Neuronal stem cell (in vitro differentiated cells): ENCODE results near the gene ELK4.

ENCODE experiments used
- DNase-seq: peaks from one replicate; pipeline ENCODE4 v3.0.0-alpha.2; 2013; ENCODE audit warnings: low spot score
- H2AFZ ChIP-seq: one replicate; pipeline ENCODE4 v1.6.1; 2013; ENCODE audit warnings: mild to moderate bottlenecking, low read length, inconsistent platforms
- H2AK5ac ChIP-seq: 2 replicates; pipeline ENCODE4 v1.6.1; 2013; ENCODE audit warnings: low read depth, mild to moderate bottlenecking, inconsistent platforms, low read length, moderate library complexity, mixed read lengths
- H2BK120ac ChIP-seq: 2 replicates; pipeline ENCODE4 v1.6.1; 2013; ENCODE audit warnings: low read depth, mild to moderate bottlenecking, inconsistent platforms, low read length, moderate library complexity, mixed read lengths
- H2BK12ac ChIP-seq: one replicate; pipeline ENCODE4 v1.6.1; 2013; ENCODE audit warnings: low read length, inconsistent platforms
- H2BK15ac ChIP-seq: 2 replicates; pipeline ENCODE4 v1.6.1; 2013; ENCODE audit warnings: mild to moderate bottlenecking, low read length, inconsistent platforms, mixed read lengths
- H2BK5ac ChIP-seq: one replicate; pipeline ENCODE4 v1.6.1; 2013; ENCODE audit warnings: inconsistent platforms, mild to moderate bottlenecking, low read length, moderate library complexity
- H3K14ac ChIP-seq: one replicate; pipeline ENCODE4 v1.6.1; 2013; ENCODE audit warnings: low read length, inconsistent platforms
- H3K18ac ChIP-seq: 2 replicates; pipeline ENCODE4 v1.6.1; 2013; ENCODE audit warnings: low read length, inconsistent platforms
- H3K23ac ChIP-seq: 2 replicates; pipeline ENCODE4 v1.6.1; 2013; ENCODE audit warnings: low read depth, mild to moderate bottlenecking, mixed read lengths, low read length, inconsistent platforms; ENCODE audit not compliant: poor library complexity
- H3K27ac ChIP-seq: replicated peaks from 3 replicates; pipeline ENCODE4 v1.5.1; 2013; ENCODE audit warnings: low read length, inconsistent platforms
- H3K27me3 ChIP-seq, 3 experiments: 2 replicates each; pipeline ENCODE4 v1.6.1; 2013; ENCODE audit warnings: low read length in 3 of 3, mild to moderate bottlenecking in 2 of 3, inconsistent platforms in 1 of 3, low read depth in 1 of 3, mixed read lengths in 1 of 3, moderate library complexity in 1 of 3; ENCODE audit not compliant: control insufficient read depth in 3 of 3, insufficient read depth in 3 of 3
- H3K36me3 ChIP-seq, 2 donors: replicated peaks in 1 of 2; 2 replicates each; pipeline ENCODE4 v1.6.1; 2013; ENCODE audit warnings: low read length in 2 of 2; ENCODE audit not compliant: control insufficient read depth in 2 of 2, insufficient read depth in 2 of 2
- H3K4ac ChIP-seq: 2 replicates; pipeline ENCODE4 v1.6.1; 2013; ENCODE audit warnings: inconsistent platforms, mild to moderate bottlenecking, low read length, moderate library complexity
- H3K4me1 ChIP-seq, 2 donors: 1 replicate in 1 of 2; 2 replicates in 1 of 2; pipeline ENCODE4 v1.6.1; 2013; ENCODE audit warnings: low read length in 2 of 2, low read depth in 1 of 2; ENCODE audit not compliant: control insufficient read depth in 2 of 2, insufficient read depth in 1 of 2
- H3K4me2 ChIP-seq: one replicate; pipeline ENCODE4 v1.6.1; 2013; ENCODE audit warnings: mild to moderate bottlenecking, low read length, inconsistent platforms; ENCODE audit not compliant: insufficient read depth, poor library complexity, severe bottlenecking
- H3K4me3 ChIP-seq, 2 donors: 2 replicates each; pipeline ENCODE4 v1.5.1; 2013; ENCODE audit warnings: low read length in 2 of 2, mild to moderate bottlenecking in 2 of 2, inconsistent platforms in 1 of 2, moderate library complexity in 1 of 2
- H3K79me1 ChIP-seq: one replicate; pipeline ENCODE4 v1.6.1; 2013; ENCODE audit warnings: low read depth, mild to moderate bottlenecking, inconsistent platforms, low read length, moderate library complexity
- H3K9ac ChIP-seq: one replicate; pipeline ENCODE4 v1.6.1; 2013; ENCODE audit warnings: mild to moderate bottlenecking, low read depth, low read length, inconsistent platforms; ENCODE audit not compliant: poor library complexity
- H3K9me3 ChIP-seq, 2 donors: replicated peaks in 1 of 2; 2 replicates each; pipeline versions ENCODE3 to v1.6.1; 2013; ENCODE audit warnings: low read length in 2 of 2, mild to moderate bottlenecking in 2 of 2, inconsistent platforms in 1 of 2, low read depth in 1 of 2, mixed read lengths in 1 of 2, moderate library complexity in 1 of 2; ENCODE audit not compliant: control insufficient read depth in 2 of 2, insufficient read depth in 1 of 2
- H4K8ac ChIP-seq: one replicate; pipeline ENCODE4 v1.6.1; 2013; ENCODE audit warnings: low read depth, mild to moderate bottlenecking, inconsistent platforms, low read length, moderate library complexity
- H4K91ac ChIP-seq: one replicate; pipeline ENCODE4 v1.6.1; 2013; ENCODE audit warnings: low read length, low read depth, mild to moderate bottlenecking, inconsistent platforms; ENCODE audit not compliant: poor library complexity
- WGBS, 2 donors: extraction: QIAGEN DNeasy Blood & Tissue Kit; methylation state at CpG; one replicate each; pipeline ENCODE4 v1.1.7; 2013; ENCODE audit warnings: missing lambda C conversion rate in 2 of 2, mixed read lengths in 1 of 2; ENCODE audit not compliant: insufficient read length in 2 of 2, insufficient replicate concordance in 1 of 2; ENCODE audit errors: extremely low coverage in 2 of 2; 5-methylcytosine and 5-hydroxymethylcytosine counted together

ELK4 gene

GRCh38 chr1:205578780-205579571 is 52.8 kb downstream of the ELK4 start:
- no peak for DNase-seq
- Histone ChIP-seq H3K4ac (no peak overlapping the region), H2BK15ac (no peak overlapping the region), H3K79me1 (no peaks in the 10 kb centered on the region), H4K91ac (no peak overlapping the region), H3K14ac (no peak overlapping the region), H3K9ac (no peak overlapping the region), H2BK120ac (no peak overlapping the region), H3K4me1 (peaks cover 4 to 14% of the 10 kb centered on the region in 2 donors), H3K23ac (no peak overlapping the region), H2BK12ac (no peak overlapping the region), H3K4me3 (no peak overlapping the region), H3K18ac (no peak overlapping the region), H3K9me3 (no peaks in the 10 kb centered on the region), H4K8ac (no peak overlapping the region), H2AFZ (no peak overlapping the region), H3K4me2 (no peak overlapping the region), H3K27me3 (peaks cover 0 to 79% (median 0%) of the 10 kb centered on the region in 3 experiments), H3K36me3 (no peaks in the 10 kb centered on the region), H2BK5ac (no peak overlapping the region), H2AK5ac (no peak overlapping the region), H3K27ac (no peak overlapping the region)
- WGBS, 2 donors = no CpG with 5 or more reads among the region's 9 CpGs

- Histone ChIP-seq H3K4ac (no peak overlapping the region), H3K4me2 (no peak overlapping the region), H3K9me3 (no peaks in the 10 kb centered on the region), H4K8ac (no peak overlapping the region), H3K79me1 (no peaks in the 10 kb centered on the region), H2BK15ac (no peak overlapping the region), H3K4me3 (peak overlapping the region in 1 of 2 donors; percentile 9), H3K36me3 (no peaks in the 10 kb centered on the region), H2AK5ac (no peak overlapping the region), H3K18ac (no peak overlapping the region), H4K91ac (no peak overlapping the region), H2BK120ac (no peak overlapping the region), H3K23ac (no peak overlapping the region), H2AFZ (no peak overlapping the region), H3K4me1 (peaks cover 4 to 14% of the 10 kb centered on the region in 2 donors), H3K14ac (no peak overlapping the region), H3K9ac (no peak overlapping the region), H2BK12ac (no peak overlapping the region), H2BK5ac (no peak overlapping the region), H3K27ac (no peak overlapping the region), H3K27me3 (peaks cover 0 to 79% (median 0%) of the 10 kb centered on the region in 3 experiments)
- WGBS, 2 donors = no CpG with 5 or more reads among the region's 13 CpGs
- no peak for DNase-seq
Measured at GRCh38 chr1:205577874-205578658, 53.7 kb downstream of the ELK4 start.

- H3K14ac ChIP-seq = peak overlapping the region; percentile 31
- H3K18ac ChIP-seq = no peak overlapping the region
- H2AFZ ChIP-seq = no peak overlapping the region
- H3K4ac ChIP-seq = no peak overlapping the region
- no peaks in the 10 kb centered on the region for H3K36me3 ChIP-seq
- DNase-seq = no peak
- no peak overlapping the region for H3K4me2 ChIP-seq
- H2BK5ac ChIP-seq = no peak overlapping the region
- no peak overlapping the region for H2BK120ac ChIP-seq
- no peak overlapping the region for H3K27ac ChIP-seq
- H3K23ac ChIP-seq = no peak overlapping the region
- no peaks in the 10 kb centered on the region for H3K9me3 ChIP-seq
- peaks cover 0 to 80% (median 2%) of the 10 kb centered on the region in 3 experiments for H3K27me3 ChIP-seq
- no peak overlapping the region for H2BK12ac ChIP-seq
- no peaks in the 10 kb centered on the region for H3K79me1 ChIP-seq
- H4K8ac ChIP-seq = no peak overlapping the region
- H4K91ac ChIP-seq = no peak overlapping the region
- WGBS, 2 donors = no CpG with 5 or more reads among the region's 22 CpGs
- H3K9ac ChIP-seq = peak overlapping the region; percentile 25
- peak overlapping the region in 1 of 2 donors; percentile 9 for H3K4me3 ChIP-seq
- H3K4me1 ChIP-seq = peaks cover 0 to 14% of the 10 kb centered on the region in 2 donors
- H2BK15ac ChIP-seq = no peak overlapping the region
- peak overlapping the region; percentile 42 for H2AK5ac ChIP-seq
Measured at GRCh38 chr1:205576805-205577761, 54.7 kb downstream of the ELK4 start.
